Measurements from ENCODE around the gene ACSF2. TPM values are rescaled to one million over a fixed set of nuclear protein-coding genes. Genes with fewer than 3 reads are reported as not detected.

The ACSF2 gene
- total RNA-seq, 1 donor from 2014 or later = 28.8 TPM

- H3K9me3 Mint-ChIP-seq = no peaks in the 10 kb centered on the region
- TF ChIP-seq EZH2phosphoT487 (IDR thresholded peaks at IDR 0.05) (no peak), CTCF (IDR thresholded peaks at IDR 0.05) (no peak), EZH2 (IDR thresholded peaks at IDR 0.05) (no peak)
- Histone ChIP-seq H3K9ac (no peak overlapping the region), H3K79me2 (ENCODE audit: low read depth) (no peaks in the 10 kb centered on the region), H4K20me1 (ENCODE audit: low read depth) (no peaks in the 10 kb centered on the region), H3K4me3 (no peak overlapping the region), H3F3A (ENCODE audit: low read depth) (no peaks in the 10 kb centered on the region), H3K27ac (no peak overlapping the region), H3K4me2 (no peak overlapping the region), H3K4me1 (peaks cover 11% of the 10 kb centered on the region), H3K9me3 (ENCODE audit: low read depth) (no peaks in the 10 kb centered on the region), H3K27me3 (no peaks in the 10 kb centered on the region), H2AFZ (replicated peaks) (no peak overlapping the region), H3K36me3 (no peaks in the 10 kb centered on the region)
- no peaks in the 10 kb centered on the region for H3K36me3 Mint-ChIP-seq
- peaks cover 36% of the 10 kb centered on the region for H3K4me1 Mint-ChIP-seq
- H3K27me3 Mint-ChIP-seq (ENCODE audit: insufficient read depth, low read depth) = peaks cover 10% of the 10 kb centered on the region
- DNase-seq (ENCODE audit: low spot score) = no peak
- peak overlapping the region; percentile 4 for H3K4me3 Mint-ChIP-seq
- H3K27ac Mint-ChIP-seq = no peak overlapping the region
These were observed 92.5 kb downstream of the ACSF2 start for GRCh38 chr17:50518384-50519023.

GRCh38 chr17:50519141-50519834 is 93.3 kb downstream of the ACSF2 start:
- H2AFZ ChIP-seq (replicated peaks) = no peak overlapping the region
- H3K9me3 Mint-ChIP-seq = no peaks in the 10 kb centered on the region
- no peaks in the 10 kb centered on the region for H3K79me2 ChIP-seq (ENCODE audit: low read depth)
- no peak overlapping the region for H3K4me3 ChIP-seq
- no peak overlapping the region for H3K27ac Mint-ChIP-seq
- no peaks in the 10 kb centered on the region for H4K20me1 ChIP-seq (ENCODE audit: low read depth)
- H3K27me3 ChIP-seq = no peaks in the 10 kb centered on the region
- peaks cover 12% of the 10 kb centered on the region for H3K27me3 Mint-ChIP-seq (ENCODE audit: insufficient read depth, low read depth)
- H3K9ac ChIP-seq = no peak overlapping the region
- TF ChIP-seq CTCF (IDR thresholded peaks at IDR 0.05) = no peak
- TF ChIP-seq EZH2phosphoT487 (IDR thresholded peaks at IDR 0.05) = no peak
- no peak for TF ChIP-seq EZH2 (IDR thresholded peaks at IDR 0.05)
- DNase-seq (ENCODE audit: low spot score) = no peak
- H3K36me3 ChIP-seq = no peaks in the 10 kb centered on the region
- H3K9me3 ChIP-seq (ENCODE audit: low read depth) = no peaks in the 10 kb centered on the region
- no peak overlapping the region for H3K4me3 Mint-ChIP-seq
- no peak overlapping the region for H3K4me2 ChIP-seq
- no peaks in the 10 kb centered on the region for H3K36me3 Mint-ChIP-seq
- H3K4me1 Mint-ChIP-seq = peaks cover 33% of the 10 kb centered on the region
- no peaks in the 10 kb centered on the region for H3F3A ChIP-seq (ENCODE audit: low read depth)
- H3K27ac ChIP-seq = no peak overlapping the region
- H3K4me1 ChIP-seq = peaks cover 11% of the 10 kb centered on the region

GRCh38 chr17:50520483-50520882 is 94.5 kb downstream of the ACSF2 start:
- H3K4me3 ChIP-seq = no peak overlapping the region
- no peak overlapping the region for H3K4me2 ChIP-seq
- no peaks in the 10 kb centered on the region for H3F3A ChIP-seq (ENCODE audit: low read depth)
- Mint-ChIP-seq H3K27ac (no peak overlapping the region), H3K4me3 (no peak overlapping the region), H3K4me1 (peaks cover 25% of the 10 kb centered on the region), H3K9me3 (no peaks in the 10 kb centered on the region), H3K27me3 (ENCODE audit: insufficient read depth, low read depth) (peaks cover 14% of the 10 kb centered on the region), H3K36me3 (no peaks in the 10 kb centered on the region)
- H3K79me2 ChIP-seq (ENCODE audit: low read depth) = no peaks in the 10 kb centered on the region
- no peaks in the 10 kb centered on the region for H3K36me3 ChIP-seq
- no peaks in the 10 kb centered on the region for H4K20me1 ChIP-seq (ENCODE audit: low read depth)
- H3K9me3 ChIP-seq (ENCODE audit: low read depth) = no peaks in the 10 kb centered on the region
- no peaks in the 10 kb centered on the region for H3K27me3 ChIP-seq
- no peak for TF ChIP-seq CTCF (IDR thresholded peaks at IDR 0.05)
- no peak for TF ChIP-seq EZH2 (IDR thresholded peaks at IDR 0.05)
- no peak for TF ChIP-seq EZH2phosphoT487 (IDR thresholded peaks at IDR 0.05)
- H2AFZ ChIP-seq (replicated peaks) = no peak overlapping the region
- H3K27ac ChIP-seq = no peak overlapping the region
- no peak for DNase-seq (ENCODE audit: low spot score)
- no peaks in the 10 kb centered on the region for H3K4me1 ChIP-seq
- no peak overlapping the region for H3K9ac ChIP-seq

Data from neural progenitor cell (in vitro differentiated cells).